GM18909 (cell line): ENCODE measurements around the gene THSD7B.

ENCODE experiments used
- ATAC-seq: cut with Tn5 transposase; IDR thresholded peaks from one replicate; pipeline ENCODE4 v1.9.1; 2021; ENCODE audit warnings: mild to moderate bottlenecking; ENCODE audit not compliant: unreplicated experiment, poor library complexity

Gene THSD7B

DNA sequence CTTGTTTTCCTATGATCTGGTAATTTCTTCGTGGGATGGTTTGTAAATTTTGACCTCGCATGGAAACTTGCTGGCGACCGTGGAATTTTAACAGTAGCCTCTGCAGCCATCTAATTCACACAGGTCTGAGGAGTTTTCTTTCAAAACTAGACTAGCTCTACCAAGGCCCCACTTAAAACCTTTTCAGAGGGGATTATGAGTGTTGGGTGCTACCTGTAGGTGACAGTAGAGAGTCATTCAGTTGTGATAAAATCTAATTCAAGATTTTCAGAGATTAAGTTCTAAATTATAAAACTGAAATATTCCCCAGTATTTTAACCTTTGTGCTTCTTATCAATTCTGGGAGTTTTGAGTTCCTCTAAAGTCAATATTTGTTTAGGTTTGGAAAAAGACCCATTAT, 31.0 kb downstream of the THSD7B start:
- no peak for ATAC-seq

DNA sequence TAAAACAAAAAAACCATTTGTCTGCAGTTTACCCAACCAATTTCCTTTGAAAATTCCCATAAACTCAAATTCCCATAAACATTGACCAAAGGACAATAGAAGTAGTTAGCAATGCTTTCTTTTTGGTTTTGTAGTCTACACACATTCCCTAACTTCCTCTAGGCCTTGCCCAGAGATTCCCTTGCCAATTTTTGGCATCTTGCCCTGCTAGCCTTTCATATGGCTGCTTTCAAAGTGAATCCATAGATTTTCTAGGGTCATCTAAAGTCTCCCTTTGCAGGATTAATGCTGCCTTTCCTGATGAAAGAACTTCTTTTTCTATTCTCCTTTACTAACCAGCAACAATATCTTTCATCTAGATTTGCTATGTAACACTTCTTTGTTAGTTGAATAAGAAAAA, 33.4 kb downstream of the THSD7B start:
- ATAC-seq, result no peak

DNA sequence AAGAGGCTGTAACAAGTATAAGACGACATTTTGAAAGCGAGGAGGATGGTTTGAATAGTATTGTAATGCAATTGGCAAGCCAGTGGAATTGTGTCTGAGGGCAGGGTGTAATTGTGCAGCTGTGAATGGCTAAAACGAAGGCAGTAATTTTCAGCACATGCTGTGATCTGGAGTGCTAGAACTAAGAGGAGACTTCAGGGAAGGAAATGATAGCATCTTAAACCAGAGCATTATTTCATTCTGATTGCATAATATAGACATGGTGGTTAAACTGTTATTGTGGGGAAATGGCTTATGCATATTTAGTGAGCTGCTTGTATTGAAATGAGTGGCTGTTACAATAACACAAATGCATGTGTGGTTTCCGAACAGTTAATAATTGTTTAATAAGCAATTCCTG, 36.3 kb downstream of the THSD7B start:
- ATAC-seq, result no peak

DNA sequence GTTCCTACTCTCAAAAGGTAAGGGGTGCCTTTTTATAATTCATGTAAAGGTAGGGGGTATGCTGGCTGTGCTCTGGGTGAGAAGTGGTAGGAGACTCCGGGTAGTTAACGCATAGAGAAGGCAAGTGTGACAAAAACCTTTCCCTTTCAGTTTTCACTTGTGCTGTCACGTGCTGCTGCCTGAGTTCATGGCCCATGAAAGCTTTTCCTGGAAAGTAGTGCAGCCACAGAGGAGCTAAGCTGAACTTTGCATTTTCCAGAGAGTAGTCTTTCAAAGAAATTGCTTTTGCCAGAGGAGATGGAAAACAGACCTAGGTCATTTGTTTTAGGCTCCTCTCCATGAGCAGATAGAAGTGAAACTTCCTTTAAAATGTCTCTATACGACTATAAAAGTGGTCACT, 44.7 kb downstream of the THSD7B start:
- ATAC-seq, result no peak

DNA sequence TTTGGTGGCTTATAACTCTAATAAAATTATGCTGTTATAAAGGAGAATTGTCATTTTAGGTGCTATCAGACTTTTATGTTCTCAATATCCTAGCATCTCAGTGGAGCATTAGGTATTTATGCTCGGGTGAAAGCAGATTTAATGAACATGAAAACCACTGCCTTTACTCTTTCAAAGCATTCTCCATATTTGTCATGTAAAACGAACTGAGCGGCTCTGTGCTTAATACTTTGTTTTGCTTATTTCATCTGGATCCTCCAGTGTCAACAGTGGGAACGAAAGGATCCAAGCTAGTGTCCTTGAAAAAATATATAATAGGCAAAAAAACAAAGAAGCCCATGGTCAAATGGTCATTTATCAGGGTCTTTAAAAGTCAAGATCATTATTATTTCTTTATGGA, 53.5 kb downstream of the THSD7B start:
- no peak for ATAC-seq

DNA sequence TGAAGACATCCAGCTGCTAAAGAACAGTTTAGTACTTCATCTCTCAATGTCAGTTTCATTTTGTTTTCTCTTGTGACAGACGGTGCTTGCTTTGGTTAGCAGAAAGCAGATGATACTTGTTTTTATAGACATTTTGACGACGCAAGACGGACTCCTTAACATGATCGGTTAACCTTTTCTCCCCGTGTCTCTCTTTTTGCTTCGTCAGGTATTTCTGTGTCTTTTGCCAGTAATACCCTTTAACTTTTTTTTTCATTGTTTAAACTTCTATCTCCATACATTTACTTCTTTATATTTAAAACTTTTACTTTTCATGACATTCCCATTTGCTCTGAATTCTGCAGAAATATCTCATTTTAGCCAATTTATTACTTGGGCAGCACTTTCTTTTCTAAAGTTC, 57.9 kb downstream of the THSD7B start:
- ATAC-seq, result no peak

DNA sequence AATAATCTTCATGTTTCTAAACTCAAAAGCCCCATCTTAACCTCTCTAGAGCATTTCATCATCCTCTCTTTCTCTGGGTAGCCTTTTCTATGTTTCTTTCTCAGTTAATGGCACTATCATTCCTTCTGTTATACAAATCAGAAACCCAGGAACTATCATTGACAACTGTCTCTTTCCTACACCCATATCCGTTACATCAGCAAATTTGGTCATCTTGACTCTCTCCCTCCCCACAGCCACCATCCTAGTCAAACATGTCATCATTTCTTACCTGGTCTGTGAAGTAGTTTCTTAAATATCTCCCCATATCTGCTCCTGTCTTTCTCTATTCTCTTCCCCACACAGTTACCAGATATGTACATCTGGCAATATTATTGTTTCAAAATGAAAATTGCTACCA, 62.8 kb downstream of the THSD7B start:
- no peak for ATAC-seq

DNA sequence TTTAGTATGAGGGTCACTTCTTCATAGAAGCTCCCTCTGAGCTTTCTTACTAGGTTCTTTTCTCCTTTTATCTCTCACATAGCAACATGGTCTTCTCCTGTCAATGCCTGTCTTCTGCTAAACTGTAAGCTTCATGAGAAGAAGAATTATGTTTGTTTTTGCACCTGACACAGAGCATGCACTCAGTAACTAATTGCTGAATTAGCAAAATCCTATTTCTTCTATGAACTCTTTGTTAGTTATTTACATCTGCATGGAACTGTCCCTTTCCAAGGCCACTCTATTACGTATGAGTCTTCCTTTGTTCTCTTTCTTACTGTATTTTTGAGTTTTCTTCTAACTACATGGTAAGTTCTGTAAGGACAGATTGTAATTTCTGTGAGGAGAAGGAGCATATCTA, 63.4 kb downstream of the THSD7B start:
- no peak for ATAC-seq

DNA sequence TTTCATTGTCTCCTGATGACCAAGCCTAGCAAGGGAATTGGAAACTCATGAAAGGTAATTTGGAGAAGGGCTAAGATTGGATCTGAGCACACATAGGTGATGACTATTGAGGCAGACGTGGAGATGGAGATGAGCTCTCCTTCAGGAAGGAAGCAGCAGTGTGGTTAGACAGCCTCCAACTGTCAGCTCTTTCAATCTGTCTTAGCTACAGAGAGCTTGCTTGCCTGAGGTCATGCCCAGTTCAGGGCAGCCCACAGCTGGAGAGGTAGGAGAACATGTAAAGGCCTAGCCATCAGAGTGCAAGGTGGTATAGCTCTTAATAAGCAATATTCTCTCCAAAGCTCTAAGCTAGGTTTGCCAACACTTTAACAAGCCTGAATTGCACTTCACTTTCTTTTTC, 79.2 kb downstream of the THSD7B start:
- ATAC-seq, result no peak

DNA sequence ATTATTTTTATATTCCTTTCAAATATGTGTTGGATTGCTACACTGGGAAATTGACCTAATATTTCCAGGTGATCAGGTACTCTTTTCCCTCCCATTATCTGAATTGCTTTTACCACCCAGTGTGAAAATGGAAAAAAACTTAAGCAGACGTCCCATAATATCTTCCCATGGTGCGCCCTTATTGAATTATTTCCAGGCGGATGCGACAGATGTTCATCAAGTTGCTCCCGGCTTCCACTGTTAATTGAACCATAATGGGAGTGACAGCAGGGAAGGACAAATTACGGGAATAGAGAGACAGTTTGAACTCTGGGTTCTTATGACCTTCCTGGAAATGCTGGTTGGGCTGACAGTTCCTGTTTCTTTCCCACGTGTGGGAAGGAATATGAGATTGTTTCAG, 93.3 kb downstream of the THSD7B start:
- ATAC-seq, result no peak

DNA sequence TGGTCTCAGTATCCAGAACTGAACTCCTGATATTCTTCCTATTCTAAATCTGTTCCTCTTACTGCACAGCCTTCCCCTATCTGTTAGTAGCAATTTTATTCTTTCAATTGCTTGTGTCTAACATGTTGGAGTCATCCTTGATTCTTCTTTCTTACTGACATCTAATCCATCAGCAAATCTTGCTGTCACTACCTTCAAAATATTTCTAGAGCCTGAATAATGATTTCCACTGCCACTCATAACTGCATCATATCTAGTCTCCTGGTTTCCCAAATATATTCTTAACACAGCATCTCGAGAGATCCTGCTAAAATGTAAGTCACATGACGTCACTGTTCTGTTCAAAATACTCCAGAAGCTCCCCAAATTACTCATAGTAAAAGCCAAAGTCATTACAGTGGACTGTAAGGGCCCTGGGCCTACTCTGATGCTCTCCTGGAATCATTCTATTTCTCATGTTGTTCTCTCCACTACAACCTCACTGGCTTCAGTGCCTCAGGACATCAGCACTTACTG, 95.2 kb downstream of the THSD7B start:
- no peak for ATAC-seq

DNA sequence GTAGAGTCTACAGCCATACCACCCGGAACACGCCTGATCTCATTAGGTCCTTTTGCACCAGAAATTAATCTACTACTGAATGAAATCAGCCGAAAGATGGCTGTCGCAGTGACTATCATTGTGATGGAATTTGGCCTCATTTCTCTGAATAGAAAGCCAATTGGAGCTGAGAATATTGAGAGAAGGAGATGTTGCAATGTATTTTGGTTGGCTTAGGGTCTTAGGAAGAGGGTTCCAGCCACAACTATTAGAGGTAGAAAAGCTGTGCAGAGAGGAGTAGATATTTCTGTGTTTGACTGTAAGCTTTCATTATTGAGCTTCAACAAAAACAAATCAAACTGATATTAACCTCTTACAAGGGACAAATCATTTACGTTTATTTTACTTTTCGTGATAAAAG, 98.1 kb downstream of the THSD7B start:
- no peak for ATAC-seq

DNA sequence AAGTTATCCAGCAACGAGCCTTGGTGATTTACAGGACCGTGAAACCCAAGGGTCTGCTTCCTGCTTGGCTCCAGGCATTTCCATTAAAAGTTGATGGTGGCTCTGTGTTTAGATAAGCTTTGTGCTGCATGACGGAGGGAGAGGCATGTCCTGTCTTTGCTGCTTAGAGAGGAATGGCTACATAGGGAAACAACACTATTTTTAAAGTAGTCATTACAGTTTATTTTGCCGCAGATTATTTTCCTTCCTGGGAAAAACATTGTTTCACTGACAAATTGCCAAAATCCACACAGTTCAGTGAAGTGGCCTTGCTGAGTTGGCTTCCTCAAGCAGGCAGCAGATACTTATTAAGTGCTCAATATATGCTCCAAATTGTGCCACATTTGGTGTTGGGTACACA, 98.5 kb downstream of the THSD7B start:
- no peak for ATAC-seq

DNA sequence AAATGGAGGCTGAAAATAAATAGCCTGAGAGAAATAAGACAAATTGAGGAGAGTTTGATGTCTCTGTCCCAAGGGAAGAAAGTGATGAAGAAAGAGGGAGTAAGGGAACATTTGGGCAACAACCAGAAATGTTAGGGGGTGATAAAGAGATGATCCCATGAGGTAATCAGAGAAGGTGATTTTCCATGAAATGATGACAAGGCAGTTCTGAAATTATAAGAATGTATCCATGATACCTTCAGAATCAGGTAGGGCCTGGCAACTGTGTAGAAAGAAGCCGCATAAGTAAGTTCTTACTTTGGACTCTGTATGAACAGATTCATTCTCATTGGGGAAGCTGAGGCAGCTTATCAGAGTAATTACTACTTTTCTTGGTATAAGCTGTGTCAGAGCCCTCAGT, 106.1 kb downstream of the THSD7B start:
- no peak for ATAC-seq

DNA sequence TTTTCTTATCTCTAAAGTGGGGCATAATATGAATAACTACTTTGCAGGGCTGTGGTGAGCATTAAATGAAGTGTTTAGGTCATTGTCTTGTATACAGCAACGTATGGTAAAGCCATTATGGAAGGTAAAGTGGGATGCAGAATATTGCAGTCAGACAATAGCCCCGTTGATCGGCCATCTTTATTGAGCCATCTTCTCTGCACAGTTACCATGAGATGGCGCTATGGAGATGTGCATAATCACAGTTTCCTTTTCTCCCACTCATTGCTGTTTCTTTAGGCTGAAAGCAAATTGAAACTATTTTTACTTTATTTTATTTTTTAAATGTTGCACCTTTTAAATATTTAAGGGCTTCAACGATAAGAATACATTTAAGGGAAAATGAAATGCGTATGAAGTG, 108.9 kb downstream of the THSD7B start:
- no peak for ATAC-seq

DNA sequence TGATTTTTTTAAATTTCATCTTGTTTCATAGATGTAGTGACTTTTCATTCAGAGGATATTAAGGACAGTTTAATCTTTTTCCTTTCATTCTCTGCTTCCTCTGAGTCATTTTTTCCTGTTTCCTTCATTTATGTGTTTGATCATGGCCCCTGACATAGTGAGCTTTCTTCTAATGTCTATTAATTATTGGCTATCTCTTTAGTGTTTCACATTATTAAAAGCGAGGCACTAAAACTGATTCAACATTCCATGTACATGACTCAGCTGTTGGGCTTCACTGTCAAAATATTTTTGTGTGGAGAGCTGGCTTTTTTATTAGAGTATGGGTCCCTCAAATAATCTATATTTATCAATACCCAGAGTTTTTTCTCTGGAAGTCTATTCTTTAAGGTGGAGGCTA, 125.8 kb downstream of the THSD7B start:
- ATAC-seq, result no peak

DNA sequence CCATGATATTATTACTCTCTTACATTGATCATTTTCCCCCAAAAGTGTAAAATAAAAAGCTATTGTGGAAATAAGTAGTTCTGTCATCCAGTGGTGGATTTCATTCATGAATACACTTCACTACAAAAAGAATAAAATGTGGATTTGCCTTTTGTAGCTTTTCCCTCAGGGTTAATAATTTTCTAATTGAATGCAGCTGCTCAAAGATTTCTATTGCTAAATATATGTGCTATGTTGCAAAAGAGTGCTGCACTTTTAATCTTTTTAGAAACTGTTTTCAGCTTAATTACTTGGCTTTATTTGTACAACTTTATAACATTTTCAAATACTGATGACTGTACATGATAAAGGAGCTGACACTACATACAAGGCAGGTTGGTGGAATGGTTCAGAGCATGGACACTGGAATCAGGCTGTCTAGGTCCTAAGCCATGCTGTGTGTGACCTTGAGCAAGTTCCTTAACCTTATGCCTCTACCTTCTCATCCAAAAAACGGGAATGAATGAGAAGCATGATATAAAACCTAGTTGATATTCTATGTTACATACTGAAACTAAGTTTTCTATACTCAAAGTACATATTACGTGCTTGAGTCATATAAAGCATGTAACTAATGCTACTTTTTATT, 128.8 kb downstream of the THSD7B start:
- ATAC-seq, result no peak

DNA sequence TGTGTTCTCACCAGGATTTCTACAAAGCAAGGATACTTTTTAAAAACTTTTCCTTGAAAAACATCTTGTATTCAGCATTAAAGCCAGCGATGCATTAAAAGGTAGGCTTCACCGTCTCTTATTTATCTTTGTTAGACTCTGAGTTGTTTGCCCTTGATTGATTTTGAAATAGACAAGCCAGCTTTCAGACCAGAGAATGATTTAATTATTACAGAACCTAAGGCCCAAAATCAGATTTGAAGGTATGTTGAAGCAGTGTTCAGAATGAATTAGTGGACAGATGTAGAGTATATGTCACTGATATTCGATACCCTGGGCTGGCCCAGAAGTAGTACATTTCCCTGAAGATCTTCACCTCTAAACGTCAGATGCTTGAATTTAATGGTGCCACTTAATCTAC, 136.4 kb downstream of the THSD7B start:
- ATAC-seq, result no peak

DNA sequence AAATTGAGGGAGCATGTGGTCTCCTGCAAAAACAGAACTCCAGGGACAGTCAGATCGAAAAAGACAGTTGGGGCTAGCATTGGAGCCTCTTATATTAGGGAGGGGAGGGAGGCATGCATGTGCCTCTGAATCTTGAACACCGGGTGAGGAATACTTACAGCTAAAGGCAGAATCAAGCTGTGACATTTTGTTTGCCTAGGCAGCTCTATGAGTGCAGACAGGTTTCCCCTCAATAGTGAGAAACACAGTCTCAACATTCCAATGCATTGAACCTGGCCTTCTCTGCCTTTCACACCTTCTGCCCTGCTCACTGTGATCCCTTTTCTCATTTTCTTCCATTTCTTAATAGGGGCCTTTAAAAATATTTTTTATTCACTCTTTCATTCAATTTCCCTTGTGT, 140.4 kb downstream of the THSD7B start:
- no peak for ATAC-seq

DNA sequence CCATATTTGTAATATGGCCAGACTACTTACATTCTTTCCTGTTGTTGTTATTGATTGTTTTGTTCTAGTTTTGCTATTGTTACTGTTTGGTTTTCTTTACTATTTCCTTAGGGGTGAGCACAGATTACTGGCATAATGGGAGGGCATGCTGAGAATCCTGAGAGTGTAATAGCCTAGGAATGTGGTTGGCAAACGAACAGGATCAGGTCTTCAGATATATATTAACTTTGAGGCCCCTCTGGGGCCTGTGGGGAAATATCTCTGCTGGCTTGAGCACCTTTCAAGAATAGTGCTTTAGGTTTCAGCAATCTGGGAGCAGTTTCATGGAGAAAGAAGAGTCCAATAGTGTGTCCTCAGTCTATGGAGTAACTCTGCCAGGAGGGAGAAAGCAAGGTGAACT, 144.4 kb downstream of the THSD7B start:
- no peak for ATAC-seq

DNA sequence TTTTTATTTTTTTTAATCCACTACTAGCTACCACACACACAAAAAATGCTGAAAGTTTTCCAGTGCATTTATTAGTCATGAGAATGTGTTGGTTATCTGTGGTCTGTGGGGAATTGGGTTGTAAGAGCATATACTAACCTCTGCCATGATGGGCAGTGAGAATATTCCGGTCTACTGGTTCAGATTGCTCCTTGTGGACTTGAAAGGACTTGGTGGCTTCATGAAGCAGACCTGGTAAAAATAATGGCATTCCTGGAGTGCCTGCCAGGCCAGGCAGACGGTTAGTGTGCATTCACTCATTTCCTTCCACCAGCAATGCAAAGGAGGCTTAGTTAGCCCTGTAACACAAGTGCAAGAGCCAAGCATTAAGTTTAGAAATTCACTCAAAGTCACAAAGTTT, 150.8 kb downstream of the THSD7B start:
- no peak for ATAC-seq

DNA sequence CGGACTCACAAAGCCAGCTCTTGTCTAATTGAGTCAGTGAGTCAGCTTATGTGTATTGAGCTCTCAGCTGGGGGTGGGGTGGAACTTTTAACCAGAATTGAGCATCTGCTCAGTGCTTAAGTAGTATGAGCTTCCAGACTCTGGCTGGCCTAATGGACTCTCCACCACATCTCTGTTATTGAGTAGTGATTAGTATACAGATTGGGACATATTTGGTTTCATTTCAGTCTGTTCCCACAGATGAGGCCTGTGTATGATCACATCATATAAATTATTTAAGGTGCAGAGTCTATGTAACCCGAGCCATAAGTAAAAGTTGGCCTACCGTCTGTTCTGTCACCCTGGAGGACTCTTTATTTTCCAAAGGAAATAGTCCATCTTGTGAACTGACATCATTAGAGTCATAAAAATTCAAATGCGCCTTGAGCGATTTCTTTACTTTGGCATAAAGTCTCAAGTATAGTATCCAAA, 152.1 kb downstream of the THSD7B start:
- ATAC-seq, result no peak

DNA sequence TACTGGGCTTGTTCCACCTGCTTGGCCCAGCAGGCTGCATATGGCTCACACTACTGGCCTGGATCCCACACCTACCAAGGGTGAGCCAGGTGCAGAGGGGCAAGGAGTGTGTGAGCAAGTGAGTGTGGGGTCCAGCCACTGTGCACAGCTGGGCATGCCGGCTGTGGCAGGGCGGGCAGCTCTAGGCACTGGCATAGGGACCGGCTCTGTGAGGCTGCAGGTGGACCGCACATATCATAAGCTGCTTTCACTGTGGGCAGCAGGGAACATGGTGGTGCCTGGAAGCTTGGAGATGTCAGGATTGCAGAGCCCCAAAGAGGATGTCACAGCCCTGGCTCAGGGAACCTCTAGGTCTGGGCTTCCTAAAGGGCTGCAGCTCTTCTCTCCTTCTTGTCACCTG, 154.3 kb downstream of the THSD7B start:
- no peak for ATAC-seq
